Measurements from ENCODE around the gene FUT9. TPM values are rescaled to one million over a fixed set of nuclear protein-coding genes. Genes with fewer than 3 reads are reported as not detected.

The FUT9 gene
- polyA plus RNA-seq, 1 donor: 0.03 TPM

GRCh38 chr6:96007663-96008062 lies 8.1 kb upstream of the FUT9 start:
- H3K4me3 ChIP-seq (ENCODE audit: low read length): no peak overlapping the region
- H3K27me3 ChIP-seq (ENCODE audit: control insufficient read depth, insufficient read depth, low read length): no peaks in the 10 kb centered on the region
- no CpG with 5 or more reads among the region's 2 CpGs for WGBS (ENCODE audit: insufficient coverage, low lambda C conversion rate)
- H3K27ac ChIP-seq (ENCODE audit: low read length): no peak overlapping the region
- no peaks in the 10 kb centered on the region for H3K36me3 ChIP-seq (ENCODE audit: control insufficient read depth, insufficient read depth, low read length)
- peaks cover 7% of the 10 kb centered on the region for H3K9me3 ChIP-seq (ENCODE audit: control insufficient read depth, low read depth, low read length)
- no peak for DNase-seq
- no peaks in the 10 kb centered on the region for H3K4me1 ChIP-seq (ENCODE audit: control insufficient read depth, insufficient read depth, low read length)

GRCh38 chr6:96013531-96013930 lies 2.2 kb upstream of the FUT9 start:
- Histone ChIP-seq H3K4me3 (ENCODE audit: low read length) (no peak overlapping the region), H3K4me1 (ENCODE audit: control insufficient read depth, insufficient read depth, low read length) (no peaks in the 10 kb centered on the region), H3K27me3 (ENCODE audit: control insufficient read depth, insufficient read depth, low read length) (peaks cover 22% of the 10 kb centered on the region), H3K9me3 (ENCODE audit: control insufficient read depth, low read depth, low read length) (peaks cover 4% of the 10 kb centered on the region), H3K36me3 (ENCODE audit: control insufficient read depth, insufficient read depth, low read length) (no peaks in the 10 kb centered on the region), H3K27ac (ENCODE audit: low read length) (no peak overlapping the region)
- 89% methylated on average over 2 of the region's 3 CpGs for WGBS (ENCODE audit: insufficient coverage, low lambda C conversion rate)
- no peak for DNase-seq

- no peak overlapping the region for H3K27ac ChIP-seq (ENCODE audit: low read length)
- H3K4me1 ChIP-seq (ENCODE audit: control insufficient read depth, insufficient read depth, low read length): no peaks in the 10 kb centered on the region
- H3K9me3 ChIP-seq (ENCODE audit: control insufficient read depth, low read depth, low read length): peaks cover 4% of the 10 kb centered on the region
- WGBS (ENCODE audit: insufficient coverage, low lambda C conversion rate): 40% methylated on average over 6 of the region's 20 CpGs
- DNase-seq: no peak
- H3K4me3 ChIP-seq (ENCODE audit: low read length): no peak overlapping the region
- H3K27me3 ChIP-seq (ENCODE audit: control insufficient read depth, insufficient read depth, low read length): peaks cover 22% of the 10 kb centered on the region
- no peaks in the 10 kb centered on the region for H3K36me3 ChIP-seq (ENCODE audit: control insufficient read depth, insufficient read depth, low read length)
These were observed 792 bp upstream of the FUT9 start for GRCh38 chr6:96014846-96015517.

- WGBS (ENCODE audit: insufficient coverage, low lambda C conversion rate): 20% methylated on average over 1 of the region's 18 CpGs
- Histone ChIP-seq H3K4me3 (ENCODE audit: low read length) (no peak overlapping the region), H3K27ac (ENCODE audit: low read length) (no peak overlapping the region), H3K4me1 (ENCODE audit: control insufficient read depth, insufficient read depth, low read length) (no peaks in the 10 kb centered on the region), H3K27me3 (ENCODE audit: control insufficient read depth, insufficient read depth, low read length) (peaks cover 22% of the 10 kb centered on the region), H3K36me3 (ENCODE audit: control insufficient read depth, insufficient read depth, low read length) (no peaks in the 10 kb centered on the region), H3K9me3 (ENCODE audit: control insufficient read depth, low read depth, low read length) (peaks cover 4% of the 10 kb centered on the region)
- DNase-seq: no peak
These were observed 728 bp downstream of the FUT9 start for GRCh38 chr6:96016334-96017069.

GRCh38 chr6:96017070-96017359 lies 1.2 kb downstream of the FUT9 start:
- H3K4me3 ChIP-seq (ENCODE audit: low read length): no peak overlapping the region
- no peak overlapping the region for H3K27ac ChIP-seq (ENCODE audit: low read length)
- no peaks in the 10 kb centered on the region for H3K36me3 ChIP-seq (ENCODE audit: control insufficient read depth, insufficient read depth, low read length)
- peaks cover 22% of the 10 kb centered on the region for H3K27me3 ChIP-seq (ENCODE audit: control insufficient read depth, insufficient read depth, low read length)
- no peaks in the 10 kb centered on the region for H3K4me1 ChIP-seq (ENCODE audit: control insufficient read depth, insufficient read depth, low read length)
- WGBS (ENCODE audit: insufficient coverage, low lambda C conversion rate): 33% methylated on average over 1 of the region's 2 CpGs
- no peak for DNase-seq
- H3K9me3 ChIP-seq (ENCODE audit: control insufficient read depth, low read depth, low read length): peaks cover 4% of the 10 kb centered on the region

GRCh38 chr6:96022225-96022624 lies 6.5 kb downstream of the FUT9 start:
- no peak for DNase-seq
- H3K27ac ChIP-seq (ENCODE audit: low read length): no peak overlapping the region

GRCh38 chr6:96032661-96033060 lies 16.9 kb downstream of the FUT9 start:
- DNase-seq: no peak
- WGBS (ENCODE audit: insufficient coverage, low lambda C conversion rate): no CpG with 5 or more reads among the region's 7 CpGs
- H3K4me3 ChIP-seq (ENCODE audit: low read length): no peak overlapping the region
- H3K27ac ChIP-seq (ENCODE audit: low read length): no peak overlapping the region
- H3K4me1 ChIP-seq (ENCODE audit: control insufficient read depth, insufficient read depth, low read length): no peaks in the 10 kb centered on the region
- no peaks in the 10 kb centered on the region for H3K27me3 ChIP-seq (ENCODE audit: control insufficient read depth, insufficient read depth, low read length)
- H3K36me3 ChIP-seq (ENCODE audit: control insufficient read depth, insufficient read depth, low read length): no peaks in the 10 kb centered on the region
- no peaks in the 10 kb centered on the region for H3K9me3 ChIP-seq (ENCODE audit: control insufficient read depth, low read depth, low read length)

More at GRCh38 chr6:96022225-96022624, 6.5 kb downstream of the FUT9 start:
- Histone ChIP-seq H3K9me3 (ENCODE audit: control insufficient read depth, low read depth, low read length) (no peaks in the 10 kb centered on the region), H3K27me3 (ENCODE audit: control insufficient read depth, insufficient read depth, low read length) (no peaks in the 10 kb centered on the region), H3K4me3 (ENCODE audit: low read length) (no peak overlapping the region), H3K4me1 (ENCODE audit: control insufficient read depth, insufficient read depth, low read length) (no peaks in the 10 kb centered on the region), H3K36me3 (ENCODE audit: control insufficient read depth, insufficient read depth, low read length) (no peaks in the 10 kb centered on the region)

GRCh38 chr6:96051555-96051954 lies 35.8 kb downstream of the FUT9 start:
- no peaks in the 10 kb centered on the region for H3K36me3 ChIP-seq (ENCODE audit: control insufficient read depth, insufficient read depth, low read length)
- DNase-seq: no peak
- H3K27me3 ChIP-seq (ENCODE audit: control insufficient read depth, insufficient read depth, low read length): no peaks in the 10 kb centered on the region
- H3K4me3 ChIP-seq (ENCODE audit: low read length): no peak overlapping the region
- H3K4me1 ChIP-seq (ENCODE audit: control insufficient read depth, insufficient read depth, low read length): no peaks in the 10 kb centered on the region
- no peak overlapping the region for H3K27ac ChIP-seq (ENCODE audit: low read length)
- no peaks in the 10 kb centered on the region for H3K9me3 ChIP-seq (ENCODE audit: control insufficient read depth, low read depth, low read length)

- no peaks in the 10 kb centered on the region for H3K4me1 ChIP-seq (ENCODE audit: control insufficient read depth, insufficient read depth, low read length)
- no peak overlapping the region for H3K4me3 ChIP-seq (ENCODE audit: low read length)
- no peaks in the 10 kb centered on the region for H3K9me3 ChIP-seq (ENCODE audit: control insufficient read depth, low read depth, low read length)
- H3K27ac ChIP-seq (ENCODE audit: low read length): no peak overlapping the region
- no peaks in the 10 kb centered on the region for H3K27me3 ChIP-seq (ENCODE audit: control insufficient read depth, insufficient read depth, low read length)
- H3K36me3 ChIP-seq (ENCODE audit: control insufficient read depth, insufficient read depth, low read length): no peaks in the 10 kb centered on the region
- 60% methylated on average over 1 of the region's 4 CpGs for WGBS (ENCODE audit: insufficient coverage, low lambda C conversion rate)
- no peak for DNase-seq
These were observed 42.3 kb downstream of the FUT9 start for GRCh38 chr6:96058082-96058481.

GRCh38 chr6:96059586-96059985 lies 43.8 kb downstream of the FUT9 start:
- H3K4me3 ChIP-seq (ENCODE audit: low read length): no peak overlapping the region
- no peaks in the 10 kb centered on the region for H3K9me3 ChIP-seq (ENCODE audit: control insufficient read depth, low read depth, low read length)
- H3K27me3 ChIP-seq (ENCODE audit: control insufficient read depth, insufficient read depth, low read length): no peaks in the 10 kb centered on the region
- no peak for DNase-seq
- no peak overlapping the region for H3K27ac ChIP-seq (ENCODE audit: low read length)
- H3K36me3 ChIP-seq (ENCODE audit: control insufficient read depth, insufficient read depth, low read length): no peaks in the 10 kb centered on the region
- no peaks in the 10 kb centered on the region for H3K4me1 ChIP-seq (ENCODE audit: control insufficient read depth, insufficient read depth, low read length)
- 100% methylated on average over 1 of the region's 1 CpG for WGBS (ENCODE audit: insufficient coverage, low lambda C conversion rate)

GRCh38 chr6:96060249-96060648 lies 44.5 kb downstream of the FUT9 start:
- no peak overlapping the region for H3K4me3 ChIP-seq (ENCODE audit: low read length)
- 100% methylated on average over 1 of the region's 2 CpGs for WGBS (ENCODE audit: insufficient coverage, low lambda C conversion rate)

More at GRCh38 chr6:96060249-96060648, 44.5 kb downstream of the FUT9 start:
- DNase-seq: no peak
- H3K9me3 ChIP-seq (ENCODE audit: control insufficient read depth, low read depth, low read length): no peaks in the 10 kb centered on the region
- no peaks in the 10 kb centered on the region for H3K36me3 ChIP-seq (ENCODE audit: control insufficient read depth, insufficient read depth, low read length)
- no peaks in the 10 kb centered on the region for H3K27me3 ChIP-seq (ENCODE audit: control insufficient read depth, insufficient read depth, low read length)
- no peak overlapping the region for H3K27ac ChIP-seq (ENCODE audit: low read length)
- no peaks in the 10 kb centered on the region for H3K4me1 ChIP-seq (ENCODE audit: control insufficient read depth, insufficient read depth, low read length)
